H9 (cell line): ENCODE results near the gene FIBP. TPM values are rescaled to one million over a fixed set of nuclear protein-coding genes. Genes with fewer than 3 reads are reported as not detected.

Experiments
- DNase-seq: peaks from one replicate; pipeline ENCODE4 v3.0.0-alpha.2; 2017
- H2AFZ ChIP-seq: one replicate; pipeline ENCODE4 v1.6.1; 2013; ENCODE audit warnings: mild to moderate bottlenecking, low read length, control low read depth, moderate library complexity
- H2AK5ac ChIP-seq: 2 replicates; pipeline ENCODE4 v1.6.1; 2013; ENCODE audit warnings: low read length, control low read depth, mixed read lengths; ENCODE audit not compliant: insufficient read length
- H2BK120ac ChIP-seq: one replicate; pipeline ENCODE4 v1.6.1; 2013; ENCODE audit warnings: low read depth, mild to moderate bottlenecking, low read length, control low read depth, inconsistent platforms; ENCODE audit not compliant: poor library complexity, severe bottlenecking
- H2BK12ac ChIP-seq: 2 replicates; pipeline ENCODE4 v1.6.1; 2013; ENCODE audit warnings: low read length, control low read depth, mixed read lengths, low read depth; ENCODE audit not compliant: insufficient read length
- H2BK15ac ChIP-seq: 2 replicates; pipeline ENCODE4 v1.6.1; 2013; ENCODE audit warnings: low read depth, low read length, control low read depth
- H2BK20ac ChIP-seq: one replicate; pipeline ENCODE4 v1.6.1; 2013; ENCODE audit warnings: low read depth, mild to moderate bottlenecking, low read length, control low read depth, inconsistent platforms; ENCODE audit not compliant: poor library complexity, severe bottlenecking
- H2BK5ac ChIP-seq: 2 replicates; pipeline ENCODE4 v1.6.1; 2013; ENCODE audit warnings: low read length, control low read depth, mixed read lengths; ENCODE audit not compliant: insufficient read length
- H3K14ac ChIP-seq: 2 replicates; pipeline ENCODE4 v1.6.1; 2013; ENCODE audit warnings: low read length, control low read depth; ENCODE audit not compliant: insufficient read depth
- H3K18ac ChIP-seq: 2 replicates; pipeline ENCODE4 v1.6.1; 2013; ENCODE audit warnings: low read depth, mild to moderate bottlenecking, mixed read lengths, low read length, control low read depth; ENCODE audit not compliant: insufficient read length
- H3K23ac ChIP-seq: 2 replicates; pipeline ENCODE4 v1.6.1; 2013; ENCODE audit warnings: low read length, control low read depth, mixed read lengths, low read depth; ENCODE audit not compliant: insufficient read length
- H3K23me2 ChIP-seq: 2 replicates; pipeline ENCODE4 v1.6.1; 2013; ENCODE audit warnings: low read depth, mild to moderate bottlenecking, mixed read lengths, low read length, control low read depth; ENCODE audit not compliant: insufficient read length, poor library complexity, severe bottlenecking
- H3K27ac ChIP-seq: 2 replicates; pipeline ENCODE4 v1.5.1; 2013; ENCODE audit warnings: low read length, control low read depth, mixed read lengths, low read depth; ENCODE audit not compliant: insufficient read length
- H3K27me3 ChIP-seq: 2 replicates; pipeline ENCODE4 v1.6.1; 2013; ENCODE audit warnings: low read length, control low read depth, inconsistent platforms; ENCODE audit not compliant: insufficient read depth
- H3K4ac ChIP-seq: 2 replicates; pipeline ENCODE4 v1.6.1; 2013; ENCODE audit warnings: low read depth, mild to moderate bottlenecking, control low read depth, inconsistent platforms, low read length, moderate library complexity
- H3K4me1 ChIP-seq: 2 replicates; pipeline ENCODE4 v1.6.1; 2013; ENCODE audit warnings: low read length, control low read depth, inconsistent platforms; ENCODE audit not compliant: insufficient read depth
- H3K4me2 ChIP-seq: 2 replicates; pipeline ENCODE4 v1.6.1; 2013; ENCODE audit warnings: low read length, control low read depth, mixed read lengths; ENCODE audit not compliant: insufficient read length, insufficient read depth
- H3K56ac ChIP-seq: 2 replicates; pipeline ENCODE4 v1.6.1; 2013; ENCODE audit warnings: low read depth, mild to moderate bottlenecking, mixed read lengths, low read length, control low read depth; ENCODE audit not compliant: insufficient read length
- H3K79me1 ChIP-seq: 2 replicates; pipeline ENCODE4 v1.6.1; 2013; ENCODE audit warnings: low read depth, mild to moderate bottlenecking, moderate library complexity, low read length, control low read depth, inconsistent platforms; ENCODE audit not compliant: insufficient read depth, poor library complexity, severe bottlenecking
- H3K79me2 ChIP-seq: 2 replicates; pipeline ENCODE4 v1.6.1; 2013; ENCODE audit warnings: low read length, control low read depth, inconsistent platforms; ENCODE audit not compliant: insufficient read depth
- H3K9ac ChIP-seq: 2 replicates; pipeline ENCODE4 v1.6.1; 2013; ENCODE audit warnings: low read length, control low read depth, mixed read lengths; ENCODE audit not compliant: insufficient read length; ENCODE audit errors: extremely low read depth
- H3K9me3 ChIP-seq: one replicate; pipeline ENCODE4 v1.6.1; 2013; ENCODE audit warnings: low read depth, low read length, inconsistent platforms; ENCODE audit not compliant: control insufficient read depth
- H3T11ph ChIP-seq: one replicate; pipeline ENCODE4 v1.6.1; 2013; ENCODE audit warnings: mild to moderate bottlenecking, low read length, control low read depth, inconsistent platforms
- H4K20me1 ChIP-seq: one replicate; pipeline ENCODE4 v1.6.1; 2013; ENCODE audit not compliant: control insufficient read depth, insufficient read length, insufficient read depth
- H4K5ac ChIP-seq: 2 replicates; pipeline ENCODE4 v1.6.1; 2013; ENCODE audit warnings: low read depth, mild to moderate bottlenecking, mixed read lengths, low read length, control low read depth; ENCODE audit not compliant: insufficient read length
- H4K8ac ChIP-seq: replicated peaks from 2 replicates; pipeline ENCODE4 v1.6.1; 2013; ENCODE audit warnings: low read length, control low read depth, mixed read lengths, low read depth; ENCODE audit not compliant: insufficient read length
- H4K91ac ChIP-seq: 2 replicates; pipeline ENCODE4 v1.6.1; 2013; ENCODE audit warnings: low read depth, mild to moderate bottlenecking, moderate library complexity, mixed read lengths, low read length, control low read depth; ENCODE audit not compliant: insufficient read length
- H3K27ac Mint-ChIP-seq, 3 experiments: 2 replicates in 2 of 3; 3 replicates in 1 of 3; pipeline ENCODE4 v1.8.0; 2020 to 2021; ENCODE audit warnings: mixed read lengths in 3 of 3, mild to moderate bottlenecking in 1 of 3, moderate library complexity in 1 of 3
- H3K27me3 Mint-ChIP-seq: 2 replicates; pipeline ENCODE4 v1.8.0; 2021; ENCODE audit warnings: low read depth, mild to moderate bottlenecking, moderate library complexity, mixed read lengths
- H3K36me3 Mint-ChIP-seq, 3 experiments: 2 replicates in 2 of 3; 3 replicates in 1 of 3; pipeline ENCODE4 v1.8.0; 2020 to 2021; ENCODE audit warnings: low read depth in 3 of 3, mixed read lengths in 3 of 3; ENCODE audit not compliant: insufficient read depth in 1 of 3
- H3K4me1 Mint-ChIP-seq, 2 experiments: 2 replicates each; pipeline ENCODE4 v1.8.0; 2020; ENCODE audit warnings: mixed read lengths in 2 of 2
- H3K4me3 Mint-ChIP-seq, 2 experiments: 2 replicates in 1 of 2; 3 replicates in 1 of 2; pipeline ENCODE4 v1.8.0; 2020 to 2021; ENCODE audit warnings: mild to moderate bottlenecking in 2 of 2, mixed read lengths in 2 of 2, moderate library complexity in 1 of 2
- H3K9me3 Mint-ChIP-seq, 2 experiments: 2 replicates in 1 of 2; 3 replicates in 1 of 2; pipeline ENCODE4 v1.8.0; 2020; ENCODE audit warnings: mild to moderate bottlenecking in 2 of 2, mixed read lengths in 2 of 2, moderate library complexity in 1 of 2
- CTCF ChIP-seq: fragments of 200-600 bp; sonication (generic); conservative IDR thresholded peaks from 3 replicates; pipeline ENCODE4 v1.8.0; 2021; ENCODE audit warnings: antibody characterized with exemption, mild to moderate bottlenecking
- WGBS: extraction: QIAGEN DNeasy Blood & Tissue Kit; methylation state at CpG from one replicate; pipeline ENCODE4 v1.1.7; 2013; ENCODE audit warnings: missing lambda C conversion rate, low lambda C conversion rate, mixed read lengths; ENCODE audit not compliant: insufficient read length; ENCODE audit errors: extremely low coverage; 5-methylcytosine and 5-hydroxymethylcytosine counted together
- total RNA-seq: library from RNA; stranded (reverse); gene quantifications from 2 replicates; pipeline ENCODE4 v1.2.1, GENCODE V29; 2021

FIBP gene
- total RNA-seq, 1 experiment from 2014 or later: 87.0 TPM

- Histone ChIP-seq H2BK20ac (no peak overlapping the region), H2AFZ (no peak overlapping the region), H2BK12ac (no peak overlapping the region), H3K18ac (no peak overlapping the region), H3K9me3 (no peaks in the 10 kb centered on the region), H2BK15ac (no peak overlapping the region), H3K14ac (no peak overlapping the region), H4K91ac (no peak overlapping the region), H2AK5ac (no peak overlapping the region), H4K8ac (no peak overlapping the region), H3T11ph (no peak overlapping the region), H3K4me2 (no peak overlapping the region), H3K79me1 (no peaks in the 10 kb centered on the region), H2BK5ac (no peak overlapping the region), H3K4me1 (peaks cover 2% of the 10 kb centered on the region; the same call in 1 of the 2 replicates), H3K27ac (no peak overlapping the region), H3K9ac (no peak overlapping the region), H4K5ac (no peak overlapping the region), H3K23me2 (no peaks in the 10 kb centered on the region), H3K4ac (no peak overlapping the region), H3K23ac (no peak overlapping the region), H4K20me1 (no peaks in the 10 kb centered on the region), H3K56ac (no peak overlapping the region), H3K27me3 (no peaks in the 10 kb centered on the region), H3K79me2 (no peaks in the 10 kb centered on the region), H2BK120ac (no peak overlapping the region)
- no CpG with 5 or more reads among the region's 13 CpGs for WGBS
- H3K4me1 Mint-ChIP-seq: peaks cover 9 to 20% of the 10 kb centered on the region in 2 experiments
- H3K36me3 Mint-ChIP-seq: peaks cover 35 to 58% (median 55%) of the 10 kb centered on the region in 3 experiments
- no peaks in the 10 kb centered on the region for H3K9me3 Mint-ChIP-seq
- no peak for DNase-seq
- TF ChIP-seq CTCF: no peak
- no peak overlapping the region; a peak in 1 of 7 replicates for H3K27ac Mint-ChIP-seq
- H3K27me3 Mint-ChIP-seq: peaks cover 2% of the 10 kb centered on the region
- no peak overlapping the region for H3K4me3 Mint-ChIP-seq
These were observed 5.1 kb downstream of the FIBP start for GRCh38 chr11:65883058-65883761.
